GM18907 (cell line): ENCODE results near the gene AMPH.
A peak's percentile ranks its signal among the peaks of the same experiment; 100 is the strongest.

Experiments used
- ATAC-seq: cut with Tn5 transposase; IDR thresholded peaks from one replicate; pipeline ENCODE4 v1.9.1; 2021; ENCODE audit warnings: mild to moderate bottlenecking, moderate library complexity; ENCODE audit not compliant: unreplicated experiment

Gene AMPH

DNA sequence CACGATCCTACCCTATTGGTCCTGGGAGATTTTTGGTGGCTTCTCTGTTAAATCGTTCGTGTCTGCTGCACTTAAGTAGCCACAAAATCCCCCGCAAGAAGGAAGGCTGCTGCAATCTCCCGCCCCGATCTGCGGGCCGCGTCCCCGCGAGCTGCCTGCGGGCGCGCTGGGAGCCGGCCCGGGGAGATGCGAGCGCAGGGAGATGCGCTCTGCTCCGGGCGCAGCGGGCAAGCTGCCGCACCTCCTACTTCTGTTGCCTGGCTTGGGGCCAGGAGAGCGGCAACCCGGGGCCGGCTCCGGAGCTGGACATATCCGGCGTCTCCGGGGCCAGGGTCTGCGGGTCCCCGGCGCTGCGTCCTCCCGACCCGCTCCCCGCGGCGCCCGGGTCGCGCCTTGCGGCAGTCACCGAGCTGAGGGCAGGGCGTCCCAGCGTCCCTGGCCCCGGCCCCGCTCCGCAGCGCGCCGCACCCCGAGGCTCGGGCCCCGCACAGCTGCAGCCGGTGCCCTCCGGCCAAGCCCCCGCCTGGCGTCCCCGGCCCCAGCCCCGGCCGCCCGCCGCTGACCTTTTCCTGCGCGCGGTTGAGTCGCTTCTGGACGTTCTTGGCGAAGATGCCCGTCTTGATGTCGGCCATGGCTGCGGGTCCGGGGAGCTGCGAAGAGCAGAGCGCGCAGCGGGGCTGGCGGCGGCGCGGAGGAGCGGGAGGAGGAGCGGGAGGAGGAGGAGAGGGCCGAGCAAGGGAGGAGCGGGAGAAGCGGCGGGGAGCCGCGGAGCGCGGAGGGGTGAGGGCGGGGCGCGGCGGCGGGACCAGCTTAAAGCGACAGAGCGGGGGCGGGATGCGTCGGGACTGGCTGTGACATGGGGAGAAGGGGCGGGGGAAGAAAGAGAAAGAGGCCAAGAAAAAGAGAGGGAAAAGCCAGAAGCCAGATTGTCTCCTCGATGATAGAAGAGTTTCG, at the start of gene AMPH:
Gene AMPH, minus strand, starts transcription at position 654 of the 954 bp plus-strand sequence. Its CDS starts 22 bp downstream, at position 632.
- ATAC-seq = no peak

DNA sequence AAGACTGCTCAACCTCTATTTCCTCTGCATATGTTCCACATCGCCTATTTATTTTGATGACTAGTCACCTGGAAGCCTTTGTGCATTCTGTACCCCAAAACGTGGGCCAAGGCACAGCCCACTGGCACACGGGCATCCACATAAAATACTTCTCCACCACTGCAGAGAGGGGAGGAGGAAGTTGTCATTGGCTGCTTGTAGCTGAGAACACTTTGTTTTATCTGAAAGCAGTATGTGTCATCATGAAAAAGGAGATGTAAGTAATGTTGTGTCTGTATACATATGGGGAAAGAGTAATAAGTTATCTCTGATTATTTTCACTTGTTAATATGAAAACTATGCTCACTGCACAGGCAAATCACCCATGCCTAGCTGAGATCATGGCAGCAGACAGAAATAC, 48.2 kb upstream of the AMPH start:
- no peak for ATAC-seq

DNA sequence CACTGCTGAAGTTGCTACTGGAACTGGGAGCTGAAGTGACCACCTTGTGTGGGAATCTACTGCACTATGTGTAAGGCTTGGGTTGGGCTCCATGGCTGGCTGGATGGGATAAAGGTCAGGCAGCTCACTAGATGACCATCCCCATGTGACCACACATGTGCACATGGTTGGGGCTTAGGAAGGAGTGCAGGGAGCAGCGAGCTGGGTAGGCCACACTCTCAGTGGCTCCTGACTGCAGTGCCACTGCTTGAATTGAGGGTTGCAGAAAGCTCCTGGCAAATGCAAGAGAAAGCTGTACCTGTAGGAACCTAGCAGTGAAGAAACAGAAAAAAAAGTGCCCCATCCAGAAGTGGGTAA, 47.5 kb upstream of the AMPH start:
- no peak for ATAC-seq

DNA sequence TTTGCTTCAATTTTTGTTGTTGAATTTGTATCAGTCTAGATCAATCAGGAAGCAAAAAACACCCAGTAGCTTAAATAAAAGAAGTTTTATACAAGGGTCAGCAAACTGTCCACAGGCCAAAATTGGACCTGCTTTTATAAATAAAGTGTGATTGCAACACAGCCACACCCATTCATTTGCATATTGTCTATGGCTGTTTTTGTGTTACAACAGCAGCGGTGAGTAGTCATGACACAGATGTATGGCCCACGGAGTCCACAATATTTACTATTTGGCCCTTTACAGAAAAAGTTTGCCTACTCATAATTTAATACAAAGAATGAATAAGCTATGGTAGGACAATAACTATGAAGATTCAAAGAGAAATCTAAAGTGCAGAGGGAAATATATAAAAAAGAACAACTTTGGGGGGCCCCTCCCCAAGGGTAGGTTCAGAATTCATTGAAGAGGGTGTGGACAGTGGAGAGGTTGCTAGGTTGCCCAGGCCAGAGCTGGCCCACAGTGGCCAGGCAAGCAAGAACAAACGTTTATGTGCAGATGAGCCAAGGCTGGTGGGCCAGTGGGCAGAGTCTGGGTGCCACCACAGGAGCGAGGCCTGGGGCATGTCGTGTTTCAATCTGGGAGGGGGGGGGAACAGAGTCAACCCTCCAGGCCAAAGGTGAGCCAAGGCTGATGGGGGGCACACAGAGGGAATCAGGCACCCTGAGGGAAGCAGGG, 47.0 kb upstream of the AMPH start:
- ATAC-seq = no peak

DNA sequence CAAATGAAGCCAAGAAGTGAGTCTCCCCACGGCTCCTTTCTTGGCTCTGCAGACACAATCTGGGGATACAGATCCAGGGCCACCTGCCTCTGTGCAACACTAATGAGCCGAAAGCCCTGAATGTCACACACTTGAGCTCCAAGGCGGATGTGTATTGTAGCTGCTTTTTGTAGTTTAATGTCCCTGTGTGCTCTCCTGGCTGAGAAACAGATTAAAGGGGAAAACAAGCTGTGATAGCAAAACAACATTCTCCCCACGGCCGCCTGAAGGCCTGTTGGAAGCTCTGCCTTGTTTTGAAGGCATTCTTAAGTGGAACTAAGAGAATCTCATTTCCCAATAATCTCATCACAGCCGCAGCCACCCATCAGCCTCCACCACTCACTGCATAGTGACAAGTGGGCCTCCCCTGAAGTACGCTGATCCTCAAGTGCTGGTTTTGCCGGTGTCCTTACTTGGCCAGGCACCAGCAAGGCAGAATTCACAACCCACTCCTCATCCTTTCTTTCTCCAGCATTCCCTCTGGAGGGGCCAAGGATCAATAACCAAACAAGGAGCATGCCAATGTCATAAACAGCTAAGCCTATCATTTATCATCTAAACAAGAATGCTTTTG, 44.4 kb upstream of the AMPH start:
- no peak for ATAC-seq

DNA sequence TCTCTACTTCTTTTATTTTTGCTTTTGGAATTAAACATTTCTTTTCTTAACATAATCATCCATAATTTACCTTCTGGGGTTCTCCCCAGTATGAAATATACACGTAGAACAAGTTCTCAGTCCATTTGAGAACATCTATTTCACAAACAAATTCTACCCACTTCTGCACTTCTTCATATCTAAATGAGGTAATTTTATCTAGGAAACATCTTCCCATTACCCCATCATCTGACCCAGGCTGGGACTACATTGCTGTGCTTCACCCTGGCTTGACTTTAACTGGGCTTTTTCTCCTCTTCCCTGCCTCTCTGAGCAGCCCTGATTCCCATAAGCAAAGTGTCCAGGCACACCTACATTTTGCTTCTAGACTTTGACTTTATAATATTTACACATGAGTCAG, 43.3 kb upstream of the AMPH start:
- ATAC-seq = no peak

DNA sequence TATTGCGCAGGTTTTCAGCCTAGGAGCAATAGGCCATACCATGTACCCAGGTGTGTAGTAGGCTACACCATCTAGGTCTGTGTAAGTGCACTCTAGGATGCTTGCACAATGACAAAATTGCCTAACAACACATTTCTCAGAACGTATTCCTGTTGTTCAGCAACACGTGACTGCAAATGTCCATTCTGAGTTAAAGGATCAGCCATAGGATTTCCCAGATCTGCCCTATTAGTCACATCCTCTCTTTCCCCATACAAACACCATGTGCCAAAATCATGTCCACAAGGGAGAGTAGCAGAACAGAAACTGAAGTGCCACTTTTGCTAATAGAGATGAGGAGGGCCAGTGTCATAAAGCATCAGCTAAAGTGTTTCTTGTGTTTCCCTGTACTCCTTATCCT, 42.6 kb upstream of the AMPH start:
- ATAC-seq = no peak

DNA sequence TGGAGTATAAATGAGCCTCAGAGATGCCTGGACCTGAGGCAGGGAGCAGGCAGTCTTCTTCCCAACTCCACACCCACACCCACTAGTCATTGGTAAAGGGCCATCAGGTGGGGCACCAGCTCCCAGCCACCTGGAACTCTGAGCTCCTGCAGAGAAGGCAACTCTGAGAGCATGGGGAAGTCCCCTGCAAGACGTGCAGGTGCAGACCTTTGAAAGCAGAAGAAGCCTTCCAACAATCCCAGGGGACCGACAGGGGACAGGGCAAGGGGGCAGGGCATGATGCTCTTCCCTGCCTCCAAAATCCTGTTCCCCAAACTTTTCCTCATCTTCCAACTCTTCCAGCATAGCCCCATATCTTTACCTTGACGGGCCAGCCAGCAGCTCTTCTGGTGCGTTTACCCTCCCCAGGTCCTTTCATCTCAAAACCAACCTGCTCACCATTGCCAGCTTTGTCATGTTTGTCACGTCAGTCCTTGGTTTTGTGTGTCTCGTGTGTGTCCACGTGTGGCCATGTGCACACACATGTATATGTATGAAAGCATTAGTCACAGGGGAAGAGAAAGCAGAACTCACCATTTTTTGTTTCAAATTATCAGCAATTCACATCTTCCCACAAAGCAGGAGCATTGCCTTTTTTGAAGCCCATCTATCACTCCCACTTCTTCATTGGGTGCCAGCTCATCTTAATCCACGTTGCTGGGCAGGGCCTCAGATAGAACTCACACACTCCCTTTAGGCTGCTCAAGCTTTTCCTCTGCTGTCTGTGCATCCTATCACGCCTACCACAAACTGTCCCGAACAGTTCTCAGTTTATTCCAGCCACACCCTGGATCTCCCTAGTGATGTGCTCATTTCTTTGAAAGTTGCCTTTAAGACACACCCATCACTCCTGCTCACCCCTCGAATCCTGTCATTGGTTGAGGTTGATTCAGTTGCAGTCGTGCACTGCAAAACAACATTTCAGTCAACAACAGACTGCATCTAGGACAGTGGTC, 41.0 kb upstream of the AMPH start:
- peak; percentile 52 for ATAC-seq

DNA sequence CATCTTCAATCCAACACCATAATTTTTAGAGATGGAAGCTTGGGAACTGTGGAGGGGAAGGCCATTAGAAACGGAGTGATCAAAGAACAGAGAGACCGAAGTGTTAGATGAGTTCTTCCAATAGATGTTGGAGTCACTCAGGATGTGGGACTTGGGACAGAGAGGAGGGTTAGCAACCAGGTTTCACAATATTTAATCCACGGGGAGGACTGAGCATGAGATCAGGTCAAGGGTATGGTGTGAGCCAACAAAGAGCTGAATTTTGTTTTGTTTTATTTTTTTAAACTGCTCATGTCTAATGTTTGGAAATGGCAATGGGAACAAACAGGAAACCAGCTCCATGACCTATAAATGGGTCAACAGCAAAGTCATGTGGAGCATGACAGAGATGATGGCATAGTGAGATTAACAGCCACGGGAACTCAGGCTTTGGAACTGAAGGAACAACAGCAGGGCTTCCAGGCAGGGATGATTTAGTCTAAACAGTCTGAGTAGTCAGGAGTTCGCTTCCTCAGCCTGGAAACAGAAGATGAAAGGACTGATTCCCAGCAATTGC, 38.9 kb upstream of the AMPH start:
- no peak for ATAC-seq

DNA sequence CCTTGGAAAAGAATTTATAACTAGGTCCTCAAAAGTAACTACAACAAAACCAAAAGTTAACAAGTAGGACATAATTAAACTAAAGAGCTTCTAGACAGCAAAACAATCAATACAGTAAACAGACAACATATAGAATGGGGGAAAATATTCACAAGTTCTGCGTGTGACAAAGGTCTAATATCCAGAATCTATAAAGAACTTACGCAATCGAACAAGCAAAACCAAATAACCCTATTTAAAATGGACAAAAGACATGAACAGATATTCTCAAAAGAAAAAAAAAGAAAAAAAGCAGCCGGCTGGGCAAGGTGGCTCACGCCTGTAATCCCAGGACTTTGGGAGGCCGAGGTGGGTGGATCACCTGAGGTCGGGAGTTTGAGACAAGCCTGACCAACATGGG, 33.8 kb upstream of the AMPH start:
- no peak for ATAC-seq

DNA sequence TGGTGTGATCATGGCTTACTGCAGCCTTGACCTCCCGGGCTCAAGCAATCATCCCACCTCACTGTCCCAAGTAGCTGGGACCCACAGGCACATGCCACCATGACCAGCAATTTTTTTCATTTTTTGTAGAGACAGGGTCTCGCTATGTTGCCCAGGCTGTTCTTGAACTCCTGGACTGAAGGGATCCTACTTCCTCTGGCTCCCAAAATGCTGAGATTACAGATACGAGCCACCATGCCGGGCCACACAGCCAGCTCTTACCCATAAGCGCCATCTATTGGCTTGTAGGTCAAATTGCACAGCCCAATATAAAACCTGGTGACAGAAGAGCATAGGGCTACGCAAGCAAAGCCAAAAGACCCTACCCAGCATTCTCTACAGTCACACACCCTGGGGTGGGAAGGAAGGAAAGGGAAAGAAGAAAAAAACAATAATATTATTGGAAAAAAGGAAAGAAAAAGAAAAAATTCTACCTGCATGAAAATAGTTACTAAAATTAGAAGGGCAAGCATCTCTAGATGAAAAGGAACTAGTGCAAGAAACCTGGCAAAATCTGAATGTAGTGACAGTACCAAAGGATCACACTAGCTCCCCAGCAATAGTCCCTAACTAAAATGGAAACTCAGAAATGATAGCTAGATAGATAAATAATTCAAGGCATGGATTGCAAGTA, 29.4 kb upstream of the AMPH start:
- peak; percentile 81 for ATAC-seq

DNA sequence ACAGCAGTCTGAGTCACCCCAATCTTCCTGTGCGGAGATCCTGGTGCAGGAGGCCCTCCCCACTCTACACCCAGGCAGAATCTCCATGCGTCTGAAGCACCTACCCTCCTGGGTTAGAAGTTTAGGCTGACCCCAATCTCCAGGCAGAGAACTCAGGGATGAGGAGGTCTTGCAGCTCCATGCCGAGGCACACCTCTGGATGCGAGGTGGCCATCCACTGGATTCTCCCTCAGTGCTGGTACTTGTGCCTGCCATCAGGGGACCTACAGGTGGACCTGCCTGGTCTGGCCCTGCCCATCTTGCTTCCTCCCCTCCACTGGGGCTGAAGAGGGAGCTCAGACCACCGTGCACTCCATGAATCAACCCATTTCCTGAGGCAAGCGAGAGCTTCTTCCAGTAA, 28.8 kb upstream of the AMPH start:
- no peak for ATAC-seq

DNA sequence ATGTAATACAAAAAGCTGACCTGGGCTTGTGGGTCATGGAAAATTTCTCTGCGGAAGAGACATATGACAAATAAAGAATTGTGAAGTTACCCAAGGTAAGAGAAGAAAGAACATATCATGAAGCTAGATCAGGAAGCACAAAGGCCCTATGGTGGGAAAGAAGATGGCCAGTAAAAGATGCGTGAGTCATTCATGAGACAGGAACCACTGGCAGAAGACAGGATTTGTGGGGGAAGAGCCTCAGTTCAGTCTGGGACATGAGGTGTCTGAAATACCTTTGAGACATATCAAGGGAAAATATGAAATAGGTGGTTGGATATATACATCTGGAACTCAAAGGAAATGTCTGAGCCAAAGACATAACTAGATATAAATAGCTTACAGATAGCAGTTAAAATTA, 27.7 kb upstream of the AMPH start:
- no peak for ATAC-seq

DNA sequence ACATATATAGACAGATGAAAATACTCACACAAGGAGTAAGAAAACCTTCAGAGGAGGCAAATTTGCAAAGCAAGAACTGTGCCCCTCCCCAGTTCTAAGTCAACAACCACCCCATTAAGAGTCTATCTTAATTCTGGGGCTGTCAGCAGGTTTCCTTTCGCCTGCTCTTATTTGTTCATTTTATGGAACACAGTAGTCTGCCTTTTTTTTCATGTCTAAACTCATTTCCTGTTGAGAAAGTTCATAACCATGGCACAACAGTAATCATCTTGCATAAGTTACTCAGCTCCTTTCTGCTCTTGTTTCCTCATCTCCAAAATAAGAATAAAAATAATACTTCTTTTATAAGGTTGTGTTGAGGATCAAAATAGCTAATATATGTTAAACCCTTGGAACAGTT, 25.8 kb upstream of the AMPH start:
- ATAC-seq = no peak

DNA sequence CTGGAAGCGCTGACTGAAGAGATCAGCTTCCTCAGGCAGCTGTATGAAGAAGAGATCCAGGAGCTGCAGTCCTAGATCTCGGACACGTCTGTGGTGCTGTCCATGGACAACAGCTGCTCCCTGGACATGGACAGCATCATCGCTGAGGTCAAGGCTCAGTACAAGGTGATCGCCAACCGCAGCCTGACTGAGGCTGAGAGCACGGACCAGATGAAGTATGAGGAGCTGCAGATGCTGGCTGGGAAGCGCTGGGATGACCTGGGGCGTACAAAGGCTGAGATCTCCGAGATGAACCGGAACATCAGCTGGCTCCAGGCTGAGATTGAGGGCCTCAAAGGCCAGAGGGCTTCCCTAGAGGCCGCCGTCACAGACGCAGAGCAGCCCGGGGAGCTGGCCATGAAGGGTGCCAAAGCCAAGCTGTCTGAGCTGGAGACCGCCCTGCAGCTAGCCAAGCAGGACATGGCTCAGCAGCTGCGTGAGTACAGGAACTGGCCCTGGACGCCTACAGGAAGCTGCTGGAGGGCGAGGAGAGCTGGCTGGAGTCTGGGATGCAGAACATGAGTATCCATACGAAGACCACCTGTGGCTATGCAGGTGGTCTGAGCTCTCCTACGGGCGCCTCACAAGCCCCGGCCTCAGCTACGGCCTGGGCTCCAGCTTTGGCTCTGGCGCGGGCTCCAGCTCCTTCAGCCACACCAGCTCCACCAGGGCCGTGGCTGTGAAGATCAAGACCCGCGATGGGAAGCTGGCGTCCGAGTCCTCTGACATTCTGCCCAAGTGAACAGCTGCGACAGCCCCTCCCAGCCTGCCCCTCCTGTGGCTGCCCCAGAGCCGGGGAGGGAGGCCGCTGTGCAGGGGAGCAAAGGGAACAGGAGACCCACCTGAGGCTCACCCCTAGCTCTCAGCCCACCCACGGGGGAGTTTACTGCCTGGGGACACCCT, 24.9 kb upstream of the AMPH start:
- ATAC-seq = no peak

DNA sequence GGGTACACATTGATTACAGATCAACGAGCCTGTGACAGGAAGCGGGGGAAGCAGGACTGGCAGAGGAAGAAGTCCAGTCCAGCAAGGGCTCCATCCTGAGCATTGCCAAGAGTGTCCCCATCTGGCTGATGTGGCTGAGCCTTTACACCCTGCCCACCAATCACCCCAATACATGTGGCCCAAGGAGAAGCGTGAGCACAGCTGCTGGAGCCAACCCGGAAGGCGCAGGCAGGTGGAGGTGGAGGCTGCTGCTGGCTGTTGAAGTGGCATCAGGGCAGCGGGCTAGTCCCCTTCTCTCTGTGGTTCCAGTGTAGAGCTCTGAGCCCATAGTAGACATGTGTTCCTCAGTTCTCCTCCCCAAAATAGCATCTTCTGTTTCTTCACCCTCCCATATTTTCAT, 6.8 kb upstream of the AMPH start:
- no peak for ATAC-seq

DNA sequence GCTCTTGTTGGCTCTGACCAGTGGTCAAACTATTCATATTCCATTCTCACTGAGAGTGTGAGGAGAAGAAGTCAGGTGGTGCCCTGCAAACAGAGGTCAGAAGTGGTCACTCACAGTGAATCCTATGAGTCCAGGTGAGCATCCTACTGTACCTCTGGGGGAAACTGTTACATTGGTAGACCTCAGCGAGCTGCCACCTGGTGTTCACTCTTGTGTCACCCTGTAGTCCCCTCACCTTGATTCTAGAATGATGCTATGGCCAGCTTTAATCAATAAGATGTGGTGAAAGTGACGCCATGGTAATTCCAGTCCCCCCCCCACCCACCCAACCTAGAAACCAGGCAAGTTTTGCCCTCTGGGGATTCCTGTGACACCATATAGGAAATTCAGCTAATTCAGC, 1.2 kb upstream of the AMPH start:
- ATAC-seq = no peak

DNA sequence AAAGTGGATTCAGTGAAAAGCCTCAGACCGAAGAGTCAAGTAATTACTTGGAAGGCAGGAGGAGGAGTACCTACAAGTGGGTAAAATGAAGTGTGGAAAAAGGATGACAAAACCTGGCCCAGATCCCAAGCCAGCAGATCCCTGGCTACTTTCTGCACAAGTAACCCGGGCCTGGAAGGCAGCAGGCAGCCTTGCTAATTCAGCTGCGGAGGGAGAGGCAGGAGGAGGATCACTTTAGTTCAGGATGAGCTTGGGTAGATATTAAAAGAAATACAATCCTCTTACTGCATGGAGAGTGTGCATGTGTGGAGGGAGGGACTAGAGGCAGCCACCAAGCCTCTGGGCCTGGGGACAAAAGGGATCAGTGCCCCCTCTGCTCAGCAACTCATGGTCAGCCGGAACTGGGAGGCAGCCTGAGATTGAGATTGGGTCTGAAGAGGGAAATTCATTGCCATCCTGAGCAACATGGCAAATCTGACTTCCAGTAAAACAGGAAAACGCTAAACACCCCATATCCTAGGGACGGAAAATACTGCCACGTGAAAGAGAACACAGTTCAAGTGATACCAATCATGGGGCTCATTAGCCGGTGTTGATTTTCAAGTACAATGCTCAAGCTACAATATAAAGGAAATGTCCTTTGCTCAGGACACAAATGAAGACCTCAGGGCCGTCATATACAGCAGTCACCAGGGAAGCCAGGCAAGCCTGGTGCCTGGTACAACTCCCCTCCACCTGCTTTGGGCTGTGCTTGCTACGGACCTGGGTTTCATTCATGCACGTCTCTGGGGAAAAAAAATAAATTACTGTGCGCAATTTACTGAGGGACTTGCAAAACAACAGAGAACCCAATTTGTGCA, 1.3 kb downstream of the AMPH start:
- ATAC-seq = no peak
